Measurements from ENCODE around the gene ABCF2. TPM values are rescaled to one million over a fixed set of nuclear protein-coding genes. Genes with fewer than 3 reads are reported as not detected.

ABCF2 gene
- total RNA-seq, 1 donor from 2014 or later: 29.5 TPM

DNA sequence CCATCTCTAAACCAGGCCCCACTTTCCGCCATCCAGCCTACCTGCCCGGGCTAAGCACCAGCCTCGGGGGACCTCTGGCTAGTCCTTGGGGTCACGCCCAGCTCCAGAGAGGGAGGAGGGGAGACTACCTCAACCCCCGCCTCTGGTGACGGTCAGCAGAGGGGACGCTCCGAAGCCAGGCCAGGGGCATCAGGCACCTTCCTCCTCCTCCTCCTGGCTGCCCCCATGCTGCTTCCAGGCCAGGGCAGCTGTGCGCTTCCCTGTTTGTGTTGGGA is 25.5 kb upstream of the ABCF2 start:
- DNase-seq: no peak

GRCh38 chr7:151251689-151252560 is 24.9 kb upstream of the ABCF2 start:
- peak; percentile 82 for DNase-seq

DNA sequence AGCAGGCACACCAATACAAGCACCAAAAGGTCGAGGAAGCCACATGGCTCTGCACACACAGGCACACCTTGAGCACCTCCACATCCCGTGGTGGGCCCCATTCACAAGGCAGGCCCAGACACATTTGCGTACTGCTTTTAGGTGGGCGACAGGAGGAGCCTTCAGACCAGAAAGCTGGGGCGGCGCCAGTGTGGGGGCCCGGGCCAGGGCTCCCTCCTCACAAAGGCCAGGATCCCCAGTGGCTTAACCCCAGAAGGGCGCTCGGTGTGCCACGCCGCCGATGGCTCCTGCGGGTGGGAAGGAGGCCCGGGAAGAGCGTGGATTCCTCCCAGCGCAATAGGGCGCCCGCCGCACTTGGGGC is 24.3 kb upstream of the ABCF2 start:
- no peak for DNase-seq

DNA sequence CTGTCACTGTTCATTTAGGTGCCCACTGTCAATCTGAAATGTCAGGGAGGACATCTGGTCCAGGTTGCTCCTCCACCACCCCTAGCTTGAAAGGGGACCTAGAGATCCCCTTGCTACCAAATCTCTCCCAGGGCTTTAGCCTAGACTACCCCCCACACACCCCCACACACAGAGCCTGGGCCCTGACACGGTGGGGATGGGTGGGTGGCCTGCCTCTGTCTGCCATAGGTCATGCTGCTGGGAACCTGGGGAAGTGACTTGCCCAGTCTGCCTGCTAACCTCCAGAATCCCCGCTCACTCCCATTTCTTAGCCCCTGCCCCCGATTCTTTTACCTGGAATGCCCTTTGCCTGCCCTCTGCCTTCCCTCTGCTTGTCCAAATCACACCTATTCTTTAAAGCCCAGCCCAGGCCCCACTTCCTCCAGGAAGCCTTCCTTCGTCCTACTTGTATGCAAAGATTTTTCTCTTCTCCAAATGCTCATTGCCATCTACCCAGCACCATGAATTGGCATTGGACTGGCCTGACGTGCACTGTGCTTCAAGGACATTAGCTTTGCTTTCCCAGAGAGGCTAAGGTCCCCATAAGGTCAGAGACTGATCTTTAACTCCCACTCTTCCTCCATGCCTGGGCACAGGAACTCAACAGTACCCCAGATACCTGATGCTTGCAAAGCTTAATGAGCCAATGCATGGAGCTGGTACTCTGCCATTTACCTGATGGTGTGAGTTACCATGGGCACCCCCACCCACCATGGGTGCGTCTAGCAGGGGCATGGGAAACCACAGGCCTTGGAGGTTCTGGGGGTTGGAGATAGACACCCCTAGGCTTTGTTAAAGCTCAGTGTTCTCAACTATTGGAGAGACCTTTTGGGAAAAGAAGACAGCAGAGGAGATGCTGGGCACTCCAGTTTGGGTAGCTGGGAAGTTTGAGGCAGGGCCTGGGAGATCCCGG is 23.5 kb upstream of the ABCF2 start:
- DNase-seq: no peak

DNA sequence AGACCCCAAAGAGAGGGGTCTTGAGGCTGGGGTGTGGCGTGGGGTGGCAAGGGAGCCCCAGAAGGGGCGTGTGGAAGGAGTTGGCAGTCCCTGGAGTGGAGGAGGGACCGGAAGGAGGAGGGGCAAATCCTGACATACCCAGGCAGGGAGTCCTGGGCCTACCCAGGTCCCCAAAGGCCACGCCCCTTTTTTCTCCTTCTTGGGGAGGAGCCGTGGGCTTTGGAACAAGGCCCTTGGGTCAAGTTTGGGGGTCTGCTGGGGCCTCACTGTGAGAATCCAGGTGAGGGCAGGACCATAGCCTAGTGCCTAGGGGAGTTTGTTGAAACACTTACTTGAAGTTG is 22.7 kb upstream of the ABCF2 start:
- DNase-seq: no peak

GRCh38 chr7:151249034-151249731 is 22.2 kb upstream of the ABCF2 start:
- peak; percentile 47 for DNase-seq

GRCh38 chr7:151248346-151249033 is 21.5 kb upstream of the ABCF2 start, which contains the start of gene SMARCD3:
TSS of gene SMARCD3 (minus strand) at chr7:151248694. CDS start at chr7:151248562, 132 bp downstream.
- peak; percentile 48 for DNase-seq

DNA sequence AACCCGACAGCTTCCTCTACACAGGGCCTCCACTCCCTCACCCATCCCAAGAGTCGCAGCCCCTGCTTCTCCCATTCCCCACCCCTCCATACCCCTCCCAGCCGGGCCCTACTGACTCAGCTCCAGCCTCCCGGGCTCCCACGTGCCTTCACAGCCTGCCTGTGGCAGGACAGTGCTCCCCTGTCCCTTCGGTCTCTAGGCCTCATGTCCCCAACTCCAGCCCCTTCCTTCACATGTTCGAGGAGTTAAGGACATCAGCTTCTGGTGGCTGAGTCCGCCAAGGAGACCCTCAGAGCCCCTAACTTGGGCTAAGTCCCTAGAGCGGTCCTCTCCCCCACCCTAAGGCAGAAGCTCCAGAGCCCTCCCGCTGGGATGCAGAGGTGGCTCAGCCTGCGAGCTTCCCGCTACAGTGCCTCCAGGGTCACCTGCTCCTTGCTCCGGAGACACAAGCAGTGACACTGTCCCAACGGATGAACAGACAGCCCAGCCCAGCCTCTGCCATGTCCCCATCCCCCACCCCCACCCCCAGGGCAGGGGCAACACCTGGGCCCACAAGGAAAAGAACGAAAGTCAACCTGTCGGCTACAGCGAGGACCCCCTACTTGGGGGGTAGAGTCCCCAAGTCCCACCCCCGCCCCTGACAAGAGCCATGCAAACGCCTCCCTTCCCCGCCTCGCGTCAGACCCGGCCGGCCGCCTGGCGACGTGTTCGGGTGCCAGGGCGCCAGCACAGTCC is 20.8 kb upstream of the ABCF2 start:
- DNase-seq: no peak

DNA sequence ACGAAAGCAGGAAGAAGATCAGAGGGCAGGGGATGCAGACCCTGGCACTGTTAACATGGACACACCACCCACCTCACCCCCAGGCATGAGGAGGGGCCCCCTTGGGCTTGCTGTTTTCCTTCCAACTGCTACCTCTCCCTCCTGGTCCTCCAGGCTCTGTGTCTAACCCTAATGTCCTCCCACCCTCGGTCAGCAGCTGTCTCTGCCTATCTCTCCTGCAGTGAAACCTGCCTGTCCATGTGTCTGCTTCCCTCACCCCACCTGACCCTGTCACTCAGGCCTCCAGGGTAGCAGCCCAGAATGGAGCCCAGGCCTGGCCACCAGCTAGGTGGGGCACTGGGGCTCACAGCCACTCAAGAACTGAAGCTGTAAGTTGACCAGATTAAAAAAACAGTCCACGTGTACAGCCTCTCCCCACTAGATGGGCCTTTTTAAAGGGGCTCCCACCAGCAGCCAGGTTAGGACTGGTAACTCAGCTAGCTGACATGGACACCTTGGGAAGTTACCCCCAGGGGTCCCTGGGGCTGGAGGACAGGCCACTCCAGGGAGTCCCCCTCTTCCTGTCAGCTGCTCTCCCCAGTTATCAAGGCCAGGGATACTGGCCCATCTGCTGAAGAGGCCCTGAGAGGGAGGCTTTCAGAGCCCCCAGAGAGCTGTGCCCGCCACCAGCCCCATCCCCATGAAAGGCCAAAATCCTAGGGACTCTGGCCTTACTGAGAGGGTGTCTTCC is 20.0 kb upstream of the ABCF2 start:
- DNase-seq: no peak

DNA sequence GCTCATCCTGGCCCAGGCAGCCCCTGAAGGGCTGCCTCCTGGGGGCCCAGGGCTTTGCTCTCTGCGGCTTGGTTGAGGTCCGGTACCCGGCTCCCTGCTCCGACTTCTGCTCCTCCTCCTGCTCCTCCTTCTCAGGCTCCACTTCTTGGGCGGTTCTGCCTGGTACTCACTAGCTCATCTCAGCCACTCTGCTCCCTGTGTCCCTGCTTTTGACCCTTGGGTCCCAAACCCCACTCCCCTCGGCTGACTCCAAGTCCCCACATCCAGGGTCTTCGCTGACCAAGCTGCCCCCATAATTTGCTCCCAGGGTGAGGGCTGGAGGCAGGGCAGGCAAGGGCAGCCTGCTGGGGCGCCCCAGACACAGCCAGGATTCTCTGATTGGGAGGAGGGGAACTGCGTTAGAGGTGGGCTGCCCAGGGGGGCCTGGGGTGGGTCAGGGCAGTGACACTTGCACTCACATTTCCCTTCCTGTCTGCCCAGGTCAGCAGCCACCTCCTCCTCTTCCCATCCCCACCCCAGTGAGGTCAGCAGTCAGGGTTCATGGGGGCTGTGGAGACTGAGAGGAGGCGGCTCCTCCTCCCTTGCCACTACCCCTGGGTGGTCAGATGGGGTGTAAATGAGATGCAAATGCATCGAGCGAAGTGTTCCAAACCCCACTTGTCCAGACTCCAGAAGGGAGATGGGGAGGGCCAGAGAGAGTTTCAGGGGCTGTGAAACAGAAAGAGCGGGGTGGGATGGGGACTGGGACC is 19.3 kb upstream of the ABCF2 start:
- no peak for DNase-seq

- DNase-seq: no peak
These were observed 18.5 kb upstream of the ABCF2 start for GRCh38 chr7:151245360-151246101.

DNA sequence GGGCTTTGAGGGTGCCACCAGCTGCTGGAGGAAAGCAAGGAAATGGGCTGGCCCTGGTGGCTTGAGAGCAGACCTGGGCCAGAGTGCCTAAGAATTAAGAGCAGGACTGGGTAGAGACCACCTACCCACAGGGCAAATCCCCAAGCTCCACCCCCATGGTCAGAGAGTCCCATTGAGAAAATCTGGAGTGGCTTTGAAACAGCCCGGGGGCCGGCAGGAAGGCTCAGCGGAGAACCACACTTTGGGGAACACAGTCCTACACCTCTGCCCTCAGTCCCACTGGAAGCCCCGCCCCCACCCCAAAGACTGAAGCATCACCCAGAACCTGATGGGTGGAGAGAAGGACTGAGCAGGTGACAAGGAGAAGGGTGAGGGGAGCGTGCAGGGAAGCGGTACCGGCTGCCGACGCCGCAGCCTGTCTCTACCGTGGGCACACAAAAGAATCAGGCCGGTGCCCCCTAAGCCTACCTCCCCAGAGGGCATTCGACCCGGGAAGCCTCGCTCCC is 17.9 kb upstream of the ABCF2 start:
- DNase-seq: no peak

DNA sequence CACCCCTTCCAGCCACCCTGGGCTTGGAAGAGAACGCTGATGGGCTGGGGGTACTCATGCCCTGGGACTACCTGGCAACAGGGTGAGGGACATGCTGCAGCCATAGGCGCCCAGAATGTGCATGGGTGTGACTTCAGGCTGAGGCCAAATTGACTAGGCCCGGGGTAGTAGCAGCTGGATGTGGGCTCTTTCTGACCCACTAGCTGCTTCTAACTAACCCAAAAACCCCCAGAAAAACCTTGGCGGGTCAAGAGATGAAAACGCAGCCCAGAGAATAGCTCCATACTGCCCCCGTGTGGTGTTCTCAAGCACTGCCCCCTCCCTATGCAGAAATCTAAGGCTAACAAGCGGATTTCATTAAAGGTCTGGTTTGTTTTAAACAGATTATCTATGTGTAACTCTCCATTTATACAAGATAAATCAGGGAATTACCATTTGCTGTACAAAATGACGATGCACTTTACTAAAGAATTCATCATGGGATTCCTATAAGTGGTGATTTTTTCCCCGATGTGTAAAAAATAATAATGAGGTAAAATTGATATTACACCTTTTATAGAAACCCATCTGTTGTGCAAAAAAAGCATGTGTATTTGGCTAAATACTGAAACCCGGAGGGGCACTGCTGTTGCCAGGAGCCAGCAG is 17.3 kb upstream of the ABCF2 start:
- DNase-seq: no peak

GRCh38 chr7:151243408-151244195 is 16.6 kb upstream of the ABCF2 start:
- DNase-seq: no peak

DNA sequence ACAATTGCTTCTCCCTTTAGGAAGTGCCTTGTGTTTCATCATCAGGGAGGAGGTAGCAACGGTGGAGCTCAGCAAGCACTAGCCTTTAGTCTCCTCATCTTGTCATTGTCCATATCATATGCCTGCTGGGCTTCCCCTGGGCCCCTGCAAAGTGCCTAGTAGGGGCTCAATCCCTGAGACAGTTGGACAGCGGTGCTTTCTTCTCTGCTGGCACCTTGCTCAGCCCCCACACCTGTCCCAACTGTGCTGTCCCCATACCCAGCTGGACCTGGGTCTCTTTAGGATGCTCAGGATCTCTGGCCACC is 16.0 kb upstream of the ABCF2 start:
- DNase-seq: no peak

GRCh38 chr7:151242159-151243044 is 15.4 kb upstream of the ABCF2 start:
- DNase-seq: no peak

- DNase-seq: no peak
These were observed 14.7 kb upstream of the ABCF2 start for GRCh38 chr7:151241755-151242096.
